ENCODE data around the gene RAD23B.
"Not testable (repeated sequence)": the region's sequence is repeated elsewhere in the genome, so short reads cannot be mapped to it uniquely, and the experiment has no call there.

Gene RAD23B

DNA sequence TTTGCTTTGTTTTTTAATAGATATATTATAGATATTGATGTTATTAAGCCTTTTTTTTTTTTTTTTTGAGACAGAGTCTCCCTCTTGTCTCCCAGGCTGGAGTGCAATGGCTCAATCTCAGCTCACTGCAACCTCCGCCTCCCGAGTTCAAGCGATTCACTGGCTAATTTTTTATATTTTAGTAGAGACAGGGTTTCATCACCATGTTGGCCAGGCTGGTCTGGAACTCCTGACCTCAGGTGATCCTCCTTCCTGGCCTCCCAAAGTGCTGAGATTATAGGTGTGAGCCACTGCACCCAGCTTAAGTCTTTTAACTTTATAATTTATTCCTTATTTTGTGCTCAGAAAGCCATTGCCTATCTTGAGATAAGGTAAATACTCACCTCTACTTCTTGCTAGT, 24.2 kb upstream of the RAD23B start:
- no peak for DNase-seq (ENCODE audit: extremely low read depth, low read depth)
- TF ChIP-seq, protein P1, sequence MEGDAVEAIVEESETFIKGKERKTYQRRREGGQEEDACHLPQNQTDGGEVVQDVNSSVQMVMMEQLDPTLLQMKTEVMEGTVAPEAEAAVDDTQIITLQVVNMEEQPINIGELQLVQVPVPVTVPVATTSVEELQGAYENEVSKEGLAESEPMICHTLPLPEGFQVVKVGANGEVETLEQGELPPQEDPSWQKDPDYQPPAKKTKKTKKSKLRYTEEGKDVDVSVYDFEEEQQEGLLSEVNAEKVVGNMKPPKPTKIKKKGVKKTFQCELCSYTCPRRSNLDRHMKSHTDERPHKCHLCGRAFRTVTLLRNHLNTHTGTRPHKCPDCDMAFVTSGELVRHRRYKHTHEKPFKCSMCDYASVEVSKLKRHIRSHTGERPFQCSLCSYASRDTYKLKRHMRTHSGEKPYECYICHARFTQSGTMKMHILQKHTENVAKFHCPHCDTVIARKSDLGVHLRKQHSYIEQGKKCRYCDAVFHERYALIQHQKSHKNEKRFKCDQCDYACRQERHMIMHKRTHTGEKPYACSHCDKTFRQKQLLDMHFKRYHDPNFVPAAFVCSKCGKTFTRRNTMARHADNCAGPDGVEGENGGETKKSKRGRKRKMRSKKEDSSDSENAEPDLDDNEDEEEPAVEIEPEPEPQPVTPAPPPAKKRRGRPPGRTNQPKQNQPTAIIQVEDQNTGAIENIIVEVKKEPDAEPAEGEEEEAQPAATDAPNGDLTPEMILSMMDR (IDR thresholded peaks at IDR 0.05; ENCODE audit: low read depth, low read length), result no peak

DNA sequence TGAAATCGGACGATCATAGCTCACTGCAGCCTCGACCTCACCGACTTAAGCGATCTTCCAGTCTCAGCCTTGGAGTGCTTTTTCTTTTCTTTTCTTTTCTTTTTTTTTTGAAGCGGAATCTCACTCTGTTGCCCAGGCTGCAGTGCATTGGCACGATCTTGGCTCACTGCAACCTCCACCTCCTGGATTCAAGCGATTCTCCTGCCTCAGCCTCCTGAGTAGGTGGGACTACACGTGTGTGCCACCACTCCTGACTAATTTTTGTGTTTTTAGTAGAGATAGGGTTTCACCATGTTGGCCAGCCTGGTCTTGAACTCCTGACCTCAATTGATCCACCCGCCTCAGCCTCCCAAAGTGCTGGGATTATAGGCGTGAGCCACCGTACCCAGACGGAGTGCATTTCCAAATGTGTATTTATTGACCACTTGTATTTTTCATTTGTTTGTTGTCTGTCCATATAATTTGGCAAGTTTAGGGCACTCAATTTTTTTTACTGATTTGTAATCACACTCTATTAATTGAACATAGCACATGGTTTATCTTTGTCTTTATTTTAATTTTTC, 23.2 kb upstream of the RAD23B start:
- DNase-seq (ENCODE audit: extremely low read depth, low read depth), result not testable (repeated sequence)

DNA sequence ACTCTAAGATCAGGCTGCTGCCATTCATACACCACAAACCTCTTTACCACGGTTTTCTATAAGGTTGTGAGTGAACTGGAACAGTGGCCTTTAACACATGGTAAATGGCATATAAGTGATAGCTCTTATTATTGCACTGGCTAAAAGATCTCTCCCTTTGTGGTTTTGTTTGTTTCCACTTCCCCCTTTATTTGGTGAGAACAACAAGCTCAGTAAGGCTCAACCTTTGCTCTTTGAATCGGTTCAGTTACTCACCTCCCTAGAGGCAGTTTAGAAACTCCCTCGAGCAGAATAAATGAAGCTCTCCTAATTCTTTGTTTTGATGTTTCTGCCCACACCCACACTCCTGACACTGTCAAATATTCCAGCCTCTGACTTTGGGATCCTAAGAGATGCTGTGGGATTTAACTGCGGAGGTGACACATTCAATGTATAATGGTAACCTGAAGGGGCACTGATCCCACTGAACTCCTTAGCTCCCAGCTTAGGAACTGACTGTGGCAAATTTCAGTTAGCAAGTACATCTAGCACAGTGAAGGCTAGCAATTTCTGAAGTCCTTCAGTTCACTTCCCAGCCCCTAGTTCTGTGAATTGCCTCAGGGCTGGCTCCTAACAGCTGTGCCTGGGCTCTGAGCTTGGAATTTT, 22.5 kb upstream of the RAD23B start:
- TF ChIP-seq, protein P1 (IDR thresholded peaks at IDR 0.05; ENCODE audit: low read depth, low read length), result no peak
- no peak for DNase-seq (ENCODE audit: extremely low read depth, low read depth)

DNA sequence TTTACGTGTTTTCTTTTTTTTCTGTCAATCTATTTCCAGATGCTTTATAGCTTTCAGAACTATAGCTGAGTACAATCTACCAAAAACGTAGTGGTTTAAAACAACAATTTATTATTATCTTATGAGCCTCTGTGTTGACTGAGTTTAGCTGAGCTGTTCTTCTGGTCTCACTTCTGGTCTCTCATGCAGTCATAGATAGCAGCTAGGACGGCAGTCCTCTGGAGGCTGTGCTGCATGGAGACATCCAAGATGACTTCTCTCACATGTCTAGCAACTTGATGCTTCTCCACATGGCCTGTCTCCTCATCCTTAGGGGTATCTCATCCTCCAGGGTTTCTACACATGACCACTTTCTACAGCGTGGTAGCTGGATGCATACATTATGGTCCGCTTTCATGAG, 22.0 kb upstream of the RAD23B start:
- TF ChIP-seq, protein P1 (IDR thresholded peaks at IDR 0.05; ENCODE audit: low read depth, low read length), result no peak
- no peak for DNase-seq (ENCODE audit: extremely low read depth, low read depth)

DNA sequence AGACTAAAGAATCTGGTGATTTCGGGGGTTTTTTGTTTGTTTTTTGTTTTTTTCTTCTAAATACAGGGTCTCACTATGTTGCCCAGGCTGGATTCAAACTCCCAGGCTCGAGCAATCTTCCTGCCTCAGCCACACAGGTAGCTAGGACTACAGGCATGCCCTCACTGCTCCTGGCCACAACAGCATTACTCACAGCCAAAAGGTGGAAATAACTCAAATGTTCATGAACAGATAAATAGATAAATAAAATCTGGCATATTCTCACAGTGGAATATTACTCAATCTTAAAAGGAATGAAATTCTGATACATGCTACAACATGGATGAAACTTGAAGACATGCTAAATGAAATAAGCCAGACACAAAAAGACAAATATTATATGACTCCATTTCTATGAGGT, 19.8 kb upstream of the RAD23B start:
- TF ChIP-seq, protein P1 (IDR thresholded peaks at IDR 0.05; ENCODE audit: low read depth, low read length), result no peak

DNA sequence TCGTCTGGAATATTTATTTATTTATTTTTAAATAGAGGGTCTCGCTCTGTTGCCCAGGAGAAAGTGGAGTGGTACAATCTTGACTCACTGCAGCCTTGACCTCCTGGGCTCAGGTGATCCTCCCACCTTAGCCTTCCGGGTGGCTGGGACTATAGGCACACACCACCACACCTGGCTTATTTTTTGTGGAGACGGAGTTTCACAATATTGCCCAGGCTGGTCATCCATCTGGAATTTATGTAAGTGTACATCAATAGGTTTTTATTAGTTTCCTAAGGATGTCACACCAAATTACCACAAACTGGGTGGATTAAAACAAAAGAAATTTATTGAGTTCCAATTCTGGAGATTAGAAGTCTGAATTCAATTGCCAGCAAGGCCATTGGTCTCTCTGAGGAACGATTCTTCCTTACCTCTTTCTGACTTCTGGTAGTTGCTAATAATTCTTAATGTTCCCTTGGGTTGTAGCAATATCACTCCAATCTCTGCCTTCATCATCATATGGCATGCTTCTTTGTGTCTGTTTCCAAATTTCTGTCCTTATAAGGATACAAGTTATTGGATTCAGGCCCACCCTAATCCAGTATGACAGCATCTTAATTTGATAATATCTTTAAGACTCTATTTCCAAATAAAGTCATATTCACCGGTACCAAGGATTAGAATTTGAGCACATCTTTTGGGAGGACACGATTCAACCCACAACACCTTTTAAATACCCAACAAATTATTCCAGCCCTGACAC, 16.3 kb upstream of the RAD23B start:
- no peak for DNase-seq (ENCODE audit: extremely low read depth, low read depth)
- TF ChIP-seq, protein P1 (IDR thresholded peaks at IDR 0.05; ENCODE audit: low read depth, low read length), result no peak

More for the DNA sequence above, 19.8 kb upstream of the RAD23B start:
- no peak for DNase-seq (ENCODE audit: extremely low read depth, low read depth)

DNA sequence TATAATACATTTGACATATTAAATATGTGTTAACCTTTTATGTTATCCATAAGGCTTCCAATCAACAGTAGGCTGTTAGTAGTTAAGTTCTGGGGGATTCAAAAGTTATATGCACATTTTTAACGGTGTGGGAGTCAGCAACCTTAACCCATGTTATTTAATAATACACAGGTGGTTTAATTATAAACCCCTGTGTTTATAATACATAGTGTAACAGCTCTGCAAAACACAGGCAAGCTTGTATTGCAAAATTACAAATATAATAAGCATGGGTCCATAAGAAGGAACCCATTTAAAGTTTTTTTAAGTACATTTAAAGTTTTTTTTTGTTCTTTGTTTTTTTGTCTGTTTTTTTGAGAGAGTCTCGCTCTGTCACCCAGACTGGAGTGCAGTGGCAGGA, 14.5 kb upstream of the RAD23B start:
- TF ChIP-seq, protein P1 (IDR thresholded peaks at IDR 0.05; ENCODE audit: low read depth, low read length), result no peak
- DNase-seq (ENCODE audit: extremely low read depth, low read depth), result no peak

Measured in AG09319 (cell line).